Stimulated activated CD8-positive, alpha-beta memory T cell treated with anti-CD3 and anti-CD28 coated beads, Interleukin-12 subunit alpha, Interleukin-12 subunit beta, amount 100 ng/mL, for 4 hours (primary cell): ENCODE results near the gene OOSP3.
"Not testable (repeated sequence)": the region's sequence is repeated elsewhere in the genome, so short reads cannot be mapped to it uniquely, and the experiment has no call there.

Experiments used
- DNase-seq: peaks from one replicate; pipeline ENCODE4 v3.0.0-alpha.2; 2020; ENCODE audit warnings: low read depth

The OOSP3 gene, protein sequence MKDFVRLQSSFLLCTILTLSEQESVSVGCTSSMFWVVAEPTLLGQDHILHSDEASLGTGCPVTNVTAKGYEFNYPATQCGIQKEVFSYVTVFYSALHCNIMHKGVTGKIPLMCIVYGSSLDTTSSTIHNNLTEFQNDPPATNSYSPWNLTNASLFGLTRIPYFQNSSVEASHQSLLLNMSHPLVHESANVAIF

DNA sequence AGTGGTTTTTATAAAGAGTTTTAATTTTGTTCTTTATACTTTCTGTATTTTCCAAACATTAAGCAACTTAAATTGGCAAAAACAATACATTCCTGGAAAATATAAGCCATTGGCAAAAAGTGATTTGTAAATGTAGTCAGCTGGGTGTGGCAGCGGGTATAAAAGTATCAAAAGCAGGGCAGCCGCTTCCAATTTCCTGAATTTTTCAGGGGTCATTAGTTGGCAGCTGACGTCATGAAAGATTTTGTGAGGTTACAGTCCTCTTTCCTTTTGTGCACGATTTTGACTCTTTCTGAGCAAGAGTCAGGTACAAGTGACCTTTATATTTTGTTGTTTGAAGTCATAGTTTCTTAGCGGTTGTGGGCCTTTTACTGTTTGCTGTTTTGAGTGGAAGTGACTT is at the start of gene OOSP3:
TSS of gene OOSP3 (plus strand) at position 208 of the 400 bp plus-strand sequence. CDS start at position 235, 27 bp downstream.
- no peak for DNase-seq

DNA sequence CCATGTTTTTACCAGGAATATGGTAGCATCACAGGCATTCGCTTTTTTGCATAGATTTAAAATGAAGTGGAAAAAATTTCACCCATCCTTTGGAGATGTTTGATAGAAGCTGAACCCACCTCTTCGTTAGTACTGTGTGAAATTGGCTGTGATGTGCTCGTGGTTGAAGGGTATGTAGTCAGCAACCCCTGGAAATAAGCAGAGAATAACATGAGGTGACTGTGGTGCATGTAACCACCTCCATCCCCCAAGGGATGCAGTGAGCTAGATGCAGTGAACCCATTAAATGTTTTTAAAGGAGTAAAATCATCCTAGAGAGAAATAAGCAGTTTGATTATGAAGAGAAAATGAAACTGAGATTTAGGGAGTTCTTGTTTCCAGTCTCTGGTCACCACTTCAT is 49.2 kb upstream of the OOSP3 start:
- DNase-seq: no peak

DNA sequence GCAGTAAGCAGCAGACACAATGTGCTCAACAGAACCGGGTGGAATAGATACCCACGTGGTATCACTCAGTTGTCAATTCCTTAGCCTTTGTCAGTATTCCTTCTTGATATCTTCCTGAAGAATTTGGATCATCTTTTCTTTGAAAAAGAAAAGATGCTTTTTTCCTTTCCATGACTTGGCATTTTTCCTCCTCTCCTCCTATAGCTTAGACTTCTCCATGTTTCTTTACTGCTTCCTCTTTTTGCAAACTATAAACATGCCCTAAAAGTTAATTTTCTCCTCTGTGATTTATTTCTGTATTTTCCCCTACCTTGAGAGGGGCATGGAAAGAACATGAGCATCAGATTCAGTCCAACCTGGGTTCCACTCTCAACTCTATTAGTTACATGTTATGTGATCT is 45.0 kb upstream of the OOSP3 start:
- DNase-seq: no peak

DNA sequence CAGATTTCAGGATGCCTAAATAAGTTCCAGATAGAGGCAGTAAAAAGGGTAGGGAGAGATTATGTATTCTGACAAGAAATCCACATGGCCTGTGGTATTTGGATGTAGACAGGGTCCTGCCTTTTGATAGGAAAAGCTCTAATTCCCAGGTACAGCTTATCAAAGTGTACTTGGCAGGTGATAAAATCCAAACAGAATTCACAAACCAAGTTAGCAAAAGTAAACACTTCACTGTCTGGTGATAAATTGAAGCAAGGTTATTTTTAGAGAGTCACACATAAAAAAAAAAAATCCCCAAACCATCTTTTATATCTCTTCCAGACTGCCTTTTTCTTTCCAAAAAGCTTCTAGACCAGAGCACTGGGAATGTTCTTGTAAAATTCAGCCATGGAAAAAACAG is 39.0 kb upstream of the OOSP3 start:
- DNase-seq: no peak

DNA sequence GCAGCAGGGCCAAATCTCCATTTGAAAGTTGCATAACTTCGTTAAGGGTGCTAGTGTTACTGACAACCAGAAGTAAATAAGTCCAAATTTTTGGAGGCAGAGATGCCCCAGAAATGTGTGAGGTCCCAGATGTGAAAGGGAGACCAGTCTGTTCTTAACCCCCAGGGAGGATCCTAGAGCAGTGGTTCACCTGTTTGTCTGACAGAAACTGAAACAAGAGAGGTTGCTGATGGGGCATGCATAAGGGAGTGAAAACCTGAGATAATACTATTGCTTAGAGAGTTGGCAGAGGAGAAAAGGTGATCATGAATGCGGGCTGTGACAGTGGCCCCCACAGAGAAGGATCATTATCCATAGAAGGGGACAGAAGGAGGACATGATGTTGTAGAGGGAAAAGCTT is 37.1 kb upstream of the OOSP3 start:
- no peak for DNase-seq

DNA sequence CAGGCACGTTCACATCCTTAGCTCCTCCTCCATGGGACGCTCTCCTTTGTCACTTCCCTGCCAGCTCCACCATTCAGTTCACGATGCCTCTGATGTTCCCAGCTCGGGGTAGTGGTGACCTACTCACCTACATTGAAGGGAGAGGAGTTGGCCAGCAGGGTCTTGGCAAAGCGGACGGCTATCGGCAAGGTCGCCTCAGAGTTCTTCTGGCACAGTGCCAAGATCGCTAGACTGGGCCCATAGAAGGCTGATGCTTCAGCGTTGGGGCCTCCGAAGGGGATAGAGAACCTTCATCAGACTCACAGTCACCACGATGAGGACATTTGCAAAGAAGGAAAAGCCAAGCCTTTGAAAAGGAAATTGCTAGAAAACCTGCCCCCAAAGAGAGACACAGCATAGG is 36.3 kb upstream of the OOSP3 start:
- no peak for DNase-seq

DNA sequence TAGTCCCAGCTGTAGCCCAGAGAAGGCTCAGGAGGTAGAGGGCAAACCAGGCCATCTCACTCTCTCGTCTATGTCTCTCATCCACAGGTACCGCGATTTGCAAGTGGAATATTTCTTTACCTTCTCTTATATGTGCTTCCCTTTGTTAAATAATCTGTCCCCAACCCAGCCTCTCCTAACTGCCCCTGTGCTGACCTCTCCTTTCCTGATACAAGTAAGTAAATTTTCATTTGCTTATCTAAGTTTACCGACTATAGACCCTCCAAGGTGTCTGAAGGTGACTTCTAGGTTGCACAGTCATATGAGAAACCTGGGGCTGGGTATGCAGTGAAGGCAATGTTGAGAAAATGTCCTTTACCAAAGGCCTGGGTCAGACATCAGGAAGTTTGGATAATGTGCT is 33.2 kb upstream of the OOSP3 start, which contains the start of gene CBLIF:
TSS of gene CBLIF (minus strand) at position 101 of the 400 bp plus-strand sequence. CDS start at position 55, 46 bp downstream.
- DNase-seq: no peak

DNA sequence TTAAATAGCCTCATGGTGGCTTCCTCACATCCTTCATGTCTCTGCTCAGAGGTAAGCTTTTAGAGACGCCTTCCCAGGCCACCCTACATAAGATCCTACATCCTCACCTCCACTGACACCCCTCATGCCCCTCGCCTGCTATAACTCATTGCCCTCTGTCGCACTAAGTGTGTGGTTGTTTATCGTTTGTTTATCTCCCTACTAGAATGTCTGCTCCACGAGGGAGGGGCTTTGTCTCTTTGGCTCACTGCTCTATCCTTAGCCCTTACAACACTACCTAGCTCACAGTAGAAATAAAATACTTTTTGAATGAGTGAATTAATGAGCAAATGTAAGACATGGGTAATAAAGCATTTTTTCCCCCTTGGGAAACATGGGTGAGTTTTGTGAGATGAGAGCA is 32.0 kb upstream of the OOSP3 start:
- DNase-seq: no peak

DNA sequence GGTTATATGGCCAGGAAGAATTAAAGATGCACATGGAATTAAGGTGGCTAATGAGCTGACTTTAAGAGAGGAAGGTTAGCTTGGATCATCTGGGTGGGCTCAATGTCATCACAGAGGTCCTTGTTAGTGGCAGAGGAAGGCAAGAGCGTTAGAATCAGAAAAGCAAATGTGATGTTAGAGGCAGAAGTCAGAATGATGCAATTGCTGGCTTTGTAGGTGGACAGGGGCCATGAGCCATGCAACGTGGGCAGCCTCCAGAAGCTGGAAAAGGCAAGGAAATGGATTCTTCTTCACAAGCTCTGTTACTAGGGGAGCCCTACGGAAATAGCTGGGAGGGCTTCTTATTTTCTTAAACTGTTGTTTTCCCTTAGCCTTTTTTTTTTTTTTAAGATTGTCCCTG is 31.0 kb upstream of the OOSP3 start:
- no peak for DNase-seq

DNA sequence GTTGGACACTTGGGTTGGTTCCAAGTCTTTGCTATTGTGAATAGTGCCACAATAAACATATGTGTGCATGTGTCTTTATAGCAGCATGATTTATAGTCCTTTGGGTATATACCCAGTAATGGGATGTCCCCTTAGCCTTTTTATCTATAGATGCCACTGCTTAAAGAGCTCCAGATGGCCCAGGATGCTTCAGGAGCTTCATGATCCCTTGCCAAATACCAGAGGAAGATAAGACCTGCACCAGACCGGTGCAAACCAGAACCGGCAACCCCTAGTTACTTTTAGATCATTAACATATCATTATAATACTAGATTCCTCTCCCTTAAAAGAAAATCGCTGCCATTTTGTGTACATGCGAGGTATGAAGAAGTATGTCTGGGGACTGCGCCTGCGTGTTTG is 30.1 kb upstream of the OOSP3 start:
- DNase-seq: not testable (repeated sequence)

DNA sequence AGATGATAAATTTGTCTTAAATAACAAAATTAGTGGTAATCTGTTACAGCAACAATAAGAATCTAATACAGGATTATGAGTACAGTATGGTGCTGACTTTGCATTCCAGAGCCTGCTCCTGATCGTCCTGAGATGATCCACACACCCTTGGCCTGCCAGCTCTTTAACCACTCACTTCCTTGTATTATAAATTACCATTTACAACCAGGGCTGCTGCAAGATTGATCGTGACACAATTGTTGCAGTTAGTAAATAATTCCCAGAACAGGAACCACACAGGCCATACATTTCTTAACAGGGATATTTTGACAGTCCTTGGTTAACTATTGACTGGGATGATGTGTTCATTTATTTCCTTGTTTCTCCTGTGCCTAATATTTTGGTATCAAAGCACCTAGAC is 29.5 kb upstream of the OOSP3 start:
- no peak for DNase-seq

DNA sequence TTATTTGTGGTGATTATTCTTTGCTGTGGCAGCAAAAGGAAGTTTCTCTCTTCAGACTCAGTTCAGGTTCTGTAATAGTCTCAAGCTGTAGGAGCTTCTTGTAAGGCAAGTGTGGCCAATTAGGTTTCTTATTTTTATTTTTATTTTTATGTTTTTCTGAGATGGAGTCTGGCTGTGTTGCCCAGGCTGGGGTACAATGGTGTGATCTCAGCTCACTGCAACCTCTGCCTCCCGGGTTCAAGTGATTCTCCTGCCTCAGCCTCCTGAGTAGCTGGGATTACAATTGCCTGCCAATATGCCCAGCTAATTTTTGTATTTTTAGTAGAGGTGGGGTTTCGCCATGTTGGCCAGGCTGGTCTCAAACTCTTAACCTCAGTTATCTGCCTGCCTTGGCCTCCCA is 29.0 kb upstream of the OOSP3 start:
- DNase-seq: not testable (repeated sequence)

DNA sequence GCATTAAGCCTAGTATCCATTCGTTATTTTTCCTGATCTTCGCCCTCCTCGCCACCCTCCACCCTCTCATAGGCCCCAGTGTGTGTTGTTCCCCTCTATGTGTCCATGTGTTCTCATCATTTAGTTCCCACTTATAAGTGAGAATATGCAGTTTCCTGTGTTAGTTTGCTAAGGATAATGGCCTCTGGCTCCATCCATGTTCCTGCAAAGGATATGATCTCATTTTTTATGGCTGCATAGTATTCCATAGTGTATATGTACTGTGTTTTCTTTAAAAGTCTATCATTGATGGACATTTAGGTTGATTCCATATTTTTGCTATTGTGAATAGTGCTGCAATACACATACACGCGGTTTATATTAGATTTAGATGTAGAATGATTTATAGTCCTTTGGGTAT is 27.2 kb upstream of the OOSP3 start:
- not testable (repeated sequence) for DNase-seq

DNA sequence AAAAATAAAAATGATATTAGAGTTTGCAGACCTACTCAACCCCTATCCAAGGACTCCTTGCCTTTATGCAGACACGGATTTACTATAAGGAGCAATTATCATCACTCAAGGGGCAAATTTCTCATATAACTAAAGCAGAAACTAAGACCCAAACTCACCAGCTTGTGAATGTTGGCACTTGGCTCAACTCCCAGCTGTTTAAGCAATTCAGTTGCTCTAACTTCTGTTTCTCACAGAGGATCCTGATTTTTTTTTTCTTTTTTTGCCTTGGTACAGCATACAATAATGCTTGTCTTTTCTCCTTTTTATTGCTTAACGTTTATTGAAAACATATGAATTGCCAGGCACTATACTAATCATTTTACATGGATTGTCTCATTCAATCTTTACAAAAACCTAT is 23.7 kb upstream of the OOSP3 start:
- DNase-seq: no peak

DNA sequence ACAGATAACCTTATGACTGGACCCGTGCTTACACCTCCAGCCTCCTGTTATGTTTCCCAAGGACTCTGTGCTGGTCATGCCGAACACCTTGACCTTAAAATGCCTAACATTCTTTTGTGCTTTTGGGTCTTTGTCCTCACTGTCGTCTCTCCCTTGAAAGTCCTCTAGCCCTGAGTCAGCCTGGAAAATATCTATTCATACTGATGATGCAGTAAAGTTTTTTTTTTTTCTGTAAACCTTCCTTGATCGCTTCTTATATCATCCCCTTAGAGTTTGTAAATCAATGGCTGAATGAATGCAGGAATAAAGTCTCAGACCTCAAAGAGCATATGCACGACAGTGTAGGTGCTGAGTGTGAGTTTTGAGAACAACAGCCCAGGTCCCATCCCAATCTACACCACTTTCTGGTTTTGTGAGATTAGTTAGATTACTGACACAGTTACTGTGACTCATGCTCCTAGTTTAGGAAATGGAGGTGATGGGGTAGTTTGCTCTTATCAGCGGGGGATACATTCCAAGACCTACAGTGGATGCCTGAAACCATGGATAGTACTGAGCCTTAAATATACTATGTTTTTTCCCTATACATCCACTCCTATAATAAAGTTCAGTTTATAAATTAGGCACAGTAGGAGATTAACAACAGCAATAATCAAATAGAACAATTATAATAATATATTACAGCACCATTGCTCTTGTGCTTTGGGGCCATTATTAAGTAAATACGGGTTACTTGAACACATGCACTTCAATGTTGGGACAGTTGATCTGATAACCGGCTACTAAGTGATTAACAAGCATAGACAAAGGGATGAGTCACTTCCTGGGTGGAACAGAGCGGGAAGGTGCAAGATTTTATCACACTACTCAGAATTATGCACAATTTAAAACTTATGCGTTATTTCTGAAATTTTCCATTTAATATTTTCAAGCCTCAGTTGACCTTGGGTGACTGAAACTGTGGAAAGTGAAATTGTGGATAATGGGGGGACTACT is 20.8 kb upstream of the OOSP3 start:
- no peak for DNase-seq

DNA sequence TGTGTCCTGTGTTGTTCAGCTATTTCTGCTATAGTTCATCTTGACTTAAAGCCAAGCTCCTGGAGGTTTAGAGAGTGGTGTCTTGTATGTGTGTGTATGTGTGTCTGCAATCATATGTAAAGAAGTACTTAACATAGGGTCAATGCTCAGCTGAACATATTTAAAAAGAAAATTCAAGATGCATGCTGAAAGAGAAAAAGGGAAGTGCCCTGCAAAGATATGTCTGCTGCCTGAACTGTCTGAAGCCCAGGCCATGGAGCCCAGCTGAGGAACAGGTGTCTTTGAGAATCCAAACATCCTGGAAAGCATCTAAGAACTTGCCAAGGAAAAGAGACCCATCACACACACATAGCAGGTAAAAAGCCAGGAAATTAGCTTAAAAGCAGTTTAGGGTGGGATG is 18.9 kb upstream of the OOSP3 start:
- no peak for DNase-seq

DNA sequence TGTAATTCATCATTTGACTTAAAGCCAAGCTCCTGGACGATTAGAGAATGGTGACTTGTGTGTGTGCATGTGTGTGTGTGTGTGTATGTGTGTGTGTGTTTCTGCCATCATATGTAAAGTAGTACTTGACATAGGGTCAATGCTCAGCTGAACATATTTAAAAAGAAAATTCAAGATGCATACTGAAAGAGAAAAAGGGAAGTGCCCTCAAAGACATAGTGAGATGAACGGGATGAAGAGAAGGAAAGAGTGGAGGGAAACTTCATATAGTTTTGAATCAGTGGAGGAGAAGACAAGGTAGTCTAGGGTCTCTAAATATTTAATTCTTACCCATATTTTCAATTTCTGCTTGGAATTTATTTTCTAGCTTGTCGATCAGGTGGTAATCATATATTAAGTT is 16.3 kb upstream of the OOSP3 start:
- no peak for DNase-seq

DNA sequence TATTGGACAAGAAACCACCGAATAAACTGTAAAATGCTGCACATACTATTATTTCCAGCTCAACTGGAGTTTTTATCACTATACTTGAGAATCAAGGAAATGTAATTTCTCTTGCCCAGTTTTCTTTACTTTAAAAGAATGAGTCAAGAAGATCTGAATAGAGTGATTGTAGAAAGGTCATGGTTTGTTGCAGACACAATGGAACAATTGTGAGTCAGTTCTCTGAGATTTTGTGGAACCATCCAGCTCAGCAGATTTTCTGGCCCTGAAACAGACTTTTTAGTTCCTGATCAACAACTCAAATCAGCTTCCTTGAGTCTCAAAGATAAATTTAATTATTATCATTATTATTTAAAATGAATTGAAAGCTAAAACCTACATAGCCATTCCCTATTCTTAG is 13.6 kb upstream of the OOSP3 start:
- no peak for DNase-seq

DNA sequence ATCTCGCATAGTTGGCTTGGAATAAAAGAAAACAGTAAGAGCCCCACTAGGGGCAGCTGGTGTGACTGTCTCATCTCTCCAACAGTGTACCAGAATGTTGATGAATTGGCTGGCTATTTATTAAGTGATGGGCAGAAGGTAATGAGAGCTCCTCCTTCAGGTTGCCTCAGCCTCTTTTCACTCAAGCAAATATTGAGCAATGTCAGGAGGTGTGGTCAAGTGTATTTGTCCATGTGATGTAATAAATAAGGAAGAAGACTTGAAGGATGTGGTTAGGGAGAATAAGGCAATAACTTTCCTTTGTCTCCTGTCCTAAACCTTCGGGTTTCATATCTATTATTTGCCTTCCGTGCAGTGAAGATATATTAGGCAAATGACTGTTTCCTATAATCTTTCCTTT is 12.2 kb upstream of the OOSP3 start, which contains the start of gene TCN1:
TSS of gene TCN1 (minus strand) at position 91 of the 400 bp plus-strand sequence. CDS start at position 74, 17 bp downstream.
- DNase-seq: no peak

DNA sequence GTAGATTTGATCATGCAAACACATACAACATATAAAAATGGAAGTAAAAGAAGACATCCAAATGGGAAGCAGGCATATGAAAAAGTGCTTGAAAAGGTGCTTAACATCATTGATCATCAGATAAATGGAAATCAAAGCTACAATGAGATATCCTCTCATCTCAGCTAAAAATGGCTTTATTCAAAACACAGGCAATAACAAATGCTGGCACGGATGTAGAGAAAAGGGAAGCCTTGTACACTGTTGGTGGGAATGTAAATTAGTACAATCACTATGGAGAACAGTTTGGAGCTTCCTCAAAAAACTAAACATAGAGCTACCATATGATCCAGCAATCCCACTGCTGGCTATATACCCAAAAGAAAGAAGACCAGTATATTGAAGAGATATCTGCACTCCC is 11.7 kb upstream of the OOSP3 start:
- no peak for DNase-seq

DNA sequence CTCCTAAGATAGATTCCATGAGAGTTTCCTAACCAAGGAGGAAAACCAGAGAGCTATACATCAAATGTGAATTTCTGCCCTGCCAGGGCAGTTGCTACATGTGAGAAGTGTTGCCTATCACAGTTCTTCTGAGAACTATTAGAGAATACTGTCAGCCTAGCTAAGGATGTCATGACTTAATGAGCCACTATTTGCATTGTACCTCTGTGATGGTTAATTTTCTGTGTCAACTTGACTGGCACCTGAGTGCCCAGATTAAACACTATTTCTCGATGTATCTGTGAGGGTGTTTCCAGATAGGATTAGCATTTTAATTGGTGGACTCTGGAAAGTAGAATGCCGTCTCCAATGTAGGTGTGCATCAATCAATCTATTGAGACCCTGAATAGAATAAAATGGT is 10.6 kb upstream of the OOSP3 start:
- no peak for DNase-seq

DNA sequence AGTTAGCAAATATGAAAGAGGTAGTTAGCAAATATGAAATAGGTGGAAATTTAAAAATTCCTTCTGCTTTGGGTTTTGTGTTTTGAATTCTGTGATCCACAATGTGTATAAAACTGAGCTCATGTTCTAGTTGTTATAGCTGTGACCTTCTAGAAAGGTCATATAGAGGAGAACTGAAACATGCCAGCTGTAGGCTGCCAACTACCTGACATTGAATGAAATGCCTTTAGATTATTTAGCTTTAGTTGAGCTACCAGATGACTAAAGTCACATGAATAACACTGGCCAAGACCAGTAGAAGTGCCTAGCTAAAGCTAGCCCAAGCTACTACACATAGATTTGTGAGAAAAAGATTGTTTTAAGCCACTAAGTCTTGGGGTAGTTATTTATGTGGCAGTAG is 6.5 kb upstream of the OOSP3 start:
- DNase-seq: no peak

DNA sequence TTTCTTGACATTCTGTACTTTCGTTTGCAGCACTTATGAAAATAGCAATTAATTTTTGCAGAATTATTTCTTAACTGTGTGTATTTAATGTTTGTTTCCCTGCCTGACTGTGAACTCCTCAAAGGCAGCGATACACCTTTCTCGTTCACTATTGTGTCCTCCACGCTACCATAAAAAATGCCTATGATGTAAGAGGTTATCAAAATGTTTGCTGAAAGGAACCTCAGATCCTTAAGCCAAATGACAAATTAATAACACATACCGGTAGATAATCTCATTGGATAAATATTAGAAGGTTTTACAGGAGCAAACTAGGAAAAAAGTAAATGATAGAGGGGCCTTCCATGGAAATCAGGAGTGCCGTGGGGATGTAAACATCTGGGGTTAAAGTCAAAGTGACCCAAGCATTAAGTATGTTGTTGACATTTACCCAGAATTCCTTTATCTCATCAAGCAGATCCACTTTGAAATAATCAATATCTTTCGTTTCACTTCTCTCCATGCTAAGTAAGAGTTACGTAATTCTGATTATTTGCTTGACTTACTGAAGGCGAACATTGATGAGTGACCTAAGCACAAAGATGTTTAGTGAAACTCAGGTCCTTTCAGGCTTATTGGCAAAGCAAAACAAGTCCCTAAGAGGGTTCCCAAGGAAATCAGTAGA is 2.6 kb upstream of the OOSP3 start:
- DNase-seq: no peak
